ENCODE data around the gene SKAP1.

- TF ChIP-seq CTCF (conservative IDR thresholded peaks at IDR 0.05), result no peak
- no peak for TF ChIP-seq EZH2 (IDR thresholded peaks at IDR 0.05; ENCODE audit: low read depth)
Measured at GRCh38 chr17:48333034-48333530, 96.9 kb downstream of the SKAP1 start.
